ENCODE results near the gene CIDEC.

The CIDEC gene

DNA sequence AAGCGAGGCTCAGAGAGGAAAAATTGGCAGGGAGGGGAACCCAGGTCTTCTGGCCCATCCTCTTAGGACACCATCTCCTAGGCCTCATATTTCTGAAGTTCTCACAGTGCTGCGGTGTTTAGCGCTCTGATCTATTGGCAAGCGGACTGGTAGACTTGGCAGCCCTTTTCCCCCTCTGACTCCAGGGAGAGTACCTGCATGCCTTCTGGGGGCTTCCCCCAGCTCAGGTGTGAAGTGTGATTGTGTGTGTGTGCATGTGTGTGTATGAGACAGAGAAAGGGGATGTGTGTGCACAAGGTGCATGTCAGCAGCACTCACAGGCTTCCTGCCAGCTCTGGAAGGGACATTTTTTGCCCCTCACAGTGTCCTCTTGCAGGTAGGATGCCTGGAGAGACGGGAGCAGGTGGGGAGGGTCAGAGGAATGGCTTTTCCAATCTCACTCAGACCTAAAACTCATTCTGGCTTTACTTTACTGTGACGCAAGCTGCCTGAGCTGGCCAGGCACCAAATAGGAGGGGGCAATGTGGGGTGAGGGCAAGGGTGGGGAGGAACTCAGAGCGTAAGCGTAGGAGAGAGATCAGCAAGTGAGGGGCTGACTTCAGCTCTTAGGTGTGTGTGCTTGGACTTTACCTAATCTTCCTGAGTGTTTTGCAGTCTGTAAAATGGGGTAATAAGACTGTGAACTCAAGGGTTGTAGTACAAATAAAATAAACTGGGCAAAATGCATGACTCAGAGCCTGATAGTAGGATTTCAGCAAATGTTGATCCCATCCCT, 18.6 kb upstream of the CIDEC start:
- TF ChIP-seq, protein P1, sequence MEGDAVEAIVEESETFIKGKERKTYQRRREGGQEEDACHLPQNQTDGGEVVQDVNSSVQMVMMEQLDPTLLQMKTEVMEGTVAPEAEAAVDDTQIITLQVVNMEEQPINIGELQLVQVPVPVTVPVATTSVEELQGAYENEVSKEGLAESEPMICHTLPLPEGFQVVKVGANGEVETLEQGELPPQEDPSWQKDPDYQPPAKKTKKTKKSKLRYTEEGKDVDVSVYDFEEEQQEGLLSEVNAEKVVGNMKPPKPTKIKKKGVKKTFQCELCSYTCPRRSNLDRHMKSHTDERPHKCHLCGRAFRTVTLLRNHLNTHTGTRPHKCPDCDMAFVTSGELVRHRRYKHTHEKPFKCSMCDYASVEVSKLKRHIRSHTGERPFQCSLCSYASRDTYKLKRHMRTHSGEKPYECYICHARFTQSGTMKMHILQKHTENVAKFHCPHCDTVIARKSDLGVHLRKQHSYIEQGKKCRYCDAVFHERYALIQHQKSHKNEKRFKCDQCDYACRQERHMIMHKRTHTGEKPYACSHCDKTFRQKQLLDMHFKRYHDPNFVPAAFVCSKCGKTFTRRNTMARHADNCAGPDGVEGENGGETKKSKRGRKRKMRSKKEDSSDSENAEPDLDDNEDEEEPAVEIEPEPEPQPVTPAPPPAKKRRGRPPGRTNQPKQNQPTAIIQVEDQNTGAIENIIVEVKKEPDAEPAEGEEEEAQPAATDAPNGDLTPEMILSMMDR (IDR thresholded peaks at IDR 0.05), result no peak

DNA sequence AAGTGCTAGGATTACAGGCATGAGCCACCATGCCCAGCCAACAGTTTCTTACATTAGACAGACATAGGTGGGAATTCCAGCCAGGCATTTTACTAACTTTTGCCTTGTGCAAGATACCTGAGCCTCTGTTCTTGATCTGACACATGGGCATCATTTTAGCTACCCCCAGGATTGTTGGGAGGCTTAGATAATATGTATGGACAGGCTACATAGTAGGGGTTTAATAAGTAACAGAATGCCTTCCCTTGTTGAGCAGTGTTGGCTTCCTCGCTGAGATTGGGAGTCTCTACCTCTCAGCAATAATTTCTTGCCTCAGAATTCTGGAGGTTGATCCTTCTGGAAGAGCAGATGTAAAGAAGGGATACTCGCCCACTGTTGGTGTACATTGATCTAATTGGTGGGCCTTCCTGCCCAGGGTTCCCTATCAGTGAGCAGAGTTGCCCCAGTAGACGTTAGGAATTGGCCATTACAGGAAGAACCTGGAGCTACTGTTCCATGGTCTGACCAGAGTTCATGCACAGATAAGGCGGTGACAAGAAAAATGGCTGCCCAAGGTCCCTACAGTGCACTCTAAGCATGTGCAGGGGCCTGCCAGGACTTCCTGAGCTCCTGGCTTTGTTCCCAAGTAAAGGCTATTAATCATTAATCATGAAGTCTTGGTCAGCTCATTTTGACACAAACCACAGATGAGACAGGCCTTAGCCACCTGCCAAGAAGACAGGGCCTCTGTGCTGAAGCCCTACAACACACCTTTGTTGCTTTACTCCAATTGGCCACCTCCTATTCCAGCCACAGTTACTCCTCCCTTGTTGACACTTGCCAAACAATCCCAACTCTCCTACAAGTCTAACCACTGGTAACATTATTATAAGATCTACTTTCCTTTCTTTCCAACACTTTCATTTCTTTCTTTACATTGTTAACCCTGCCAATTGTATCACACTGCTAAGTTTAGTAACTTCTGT, 17.6 kb upstream of the CIDEC start:
- TF ChIP-seq, protein P1 (IDR thresholded peaks at IDR 0.05), result no peak

DNA sequence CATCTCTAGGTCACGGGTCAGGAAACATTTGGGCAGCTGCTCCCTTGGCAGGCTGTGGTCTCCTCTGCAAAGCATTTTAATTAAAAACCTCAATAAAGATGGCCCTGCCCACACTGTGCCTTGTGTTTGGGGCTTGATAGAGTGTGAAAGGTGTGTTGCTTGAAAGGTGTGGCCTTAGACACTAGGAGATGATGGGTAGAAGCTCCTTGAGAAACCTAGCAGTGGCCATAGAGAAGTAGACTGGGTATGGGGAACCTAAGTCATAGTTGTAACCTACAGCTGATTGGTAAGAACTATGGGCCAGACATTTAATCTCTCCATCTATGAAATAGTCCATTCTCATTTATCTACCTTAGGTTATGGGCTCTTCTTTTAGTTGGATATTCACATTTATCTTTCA, 13.7 kb upstream of the CIDEC start:
- TF ChIP-seq, protein P1 (IDR thresholded peaks at IDR 0.05), result no peak

DNA sequence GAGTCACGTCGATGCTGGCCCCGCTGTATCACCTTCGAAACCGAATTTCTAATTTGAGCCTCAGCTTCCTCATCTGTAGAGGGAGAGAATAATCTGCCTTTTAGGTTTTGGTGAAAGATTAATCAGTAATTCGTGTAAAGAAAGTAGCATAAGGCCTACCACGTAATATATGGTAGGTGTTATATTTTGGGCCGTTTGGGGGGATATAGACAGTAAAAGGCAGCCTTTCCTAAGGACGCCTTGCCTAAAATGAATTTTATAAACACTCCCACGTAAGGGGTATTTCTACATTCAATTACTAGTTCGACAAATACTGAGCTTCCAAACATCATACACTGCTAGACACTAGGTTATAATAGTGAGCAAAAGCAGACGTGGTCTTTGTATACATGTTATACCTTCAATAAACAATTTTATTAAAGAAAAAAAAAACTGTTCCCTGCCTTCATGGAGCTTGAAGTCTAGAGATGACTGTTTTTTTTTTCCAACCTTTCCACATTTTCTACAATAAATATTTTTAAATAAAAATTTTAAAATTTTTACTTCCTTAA, 11.1 kb upstream of the CIDEC start:
- TF ChIP-seq, protein P1 (IDR thresholded peaks at IDR 0.05), result no peak

DNA sequence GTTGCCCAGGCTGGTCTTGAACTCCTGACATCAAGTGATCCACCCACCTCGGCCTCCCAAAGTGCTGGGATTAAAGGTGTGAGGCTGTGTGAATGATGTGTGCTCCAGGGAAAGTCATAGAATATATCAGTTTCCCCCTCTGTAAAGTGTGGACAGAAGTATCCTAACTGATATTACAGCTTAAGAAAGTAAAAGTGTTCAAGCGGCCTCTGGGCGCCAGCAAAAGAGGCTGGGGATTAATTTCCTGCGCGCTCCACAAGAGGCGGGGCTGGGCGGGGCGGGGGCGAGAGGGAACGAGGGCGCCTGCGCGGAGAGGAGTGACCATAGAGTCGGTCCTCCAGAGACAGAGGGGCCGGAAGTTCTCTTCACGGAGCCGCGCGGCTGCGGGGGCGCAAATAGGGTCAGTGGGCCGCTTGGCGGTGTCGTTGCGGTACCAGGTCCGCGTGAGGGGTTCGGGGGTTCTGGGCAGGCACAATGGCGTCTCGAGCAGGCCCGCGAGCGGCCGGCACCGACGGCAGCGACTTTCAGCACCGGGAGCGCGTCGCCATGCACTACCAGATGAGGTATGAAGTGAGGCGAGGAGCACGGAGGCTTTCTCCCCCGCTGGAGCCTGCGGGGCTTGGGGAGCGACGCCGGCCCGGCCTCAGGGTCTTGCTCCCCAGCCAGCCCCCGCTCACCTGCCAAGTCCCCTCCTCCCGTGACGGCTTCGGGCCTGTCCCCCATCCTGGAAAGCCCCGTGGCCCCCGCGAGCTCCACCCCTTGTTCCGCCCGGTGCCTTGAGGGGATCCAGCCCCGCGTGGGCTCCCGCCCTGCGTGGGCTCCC, 10.4 kb upstream of the CIDEC start, which contains the start of gene JAGN1:
Gene JAGN1 (plus strand): TSS at position 362 of the 823 bp plus-strand sequence. CDS start 113 bp downstream, at position 475.
- TF ChIP-seq, protein P1 (IDR thresholded peaks at IDR 0.05), result no peak

DNA sequence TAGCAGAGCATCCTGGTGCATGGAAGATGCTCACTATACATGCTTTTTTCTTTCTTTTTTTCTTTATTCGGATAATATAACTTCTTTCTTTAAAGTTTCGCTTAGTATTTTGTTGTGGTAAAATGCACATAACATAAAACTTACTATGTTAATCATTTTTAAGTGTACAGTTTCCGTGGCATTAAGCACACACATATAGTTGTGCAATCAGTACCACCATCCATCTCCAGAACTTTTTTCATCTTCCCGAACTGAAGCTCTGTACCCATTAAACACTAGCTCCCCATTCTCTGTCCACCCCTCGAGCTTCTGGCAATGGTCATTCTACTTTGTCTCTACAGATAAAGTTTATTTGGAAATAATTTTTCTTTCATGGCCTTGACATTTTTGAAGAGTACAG, 9.4 kb upstream of the CIDEC start:
- TF ChIP-seq, protein P1 (IDR thresholded peaks at IDR 0.05), result no peak

DNA sequence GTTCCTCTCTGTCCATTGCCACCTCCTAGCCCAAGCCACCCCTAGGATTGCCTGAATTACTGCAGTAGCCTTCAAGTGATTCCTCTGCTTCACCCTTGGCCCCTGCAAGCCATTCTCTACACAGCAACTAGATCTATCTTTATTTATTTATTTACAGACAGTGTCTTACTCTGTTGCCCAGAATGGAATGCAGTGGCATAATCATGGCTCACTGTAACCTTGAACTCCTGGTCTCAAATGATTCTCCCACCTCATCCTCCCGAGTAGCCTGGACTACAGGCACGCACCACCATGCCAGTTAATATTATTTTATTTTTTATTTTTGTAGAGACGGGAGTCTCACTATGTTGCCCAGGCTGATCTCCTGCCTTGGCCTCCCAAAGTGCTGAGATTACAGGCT, 8.5 kb upstream of the CIDEC start:
- TF ChIP-seq, protein P1 (IDR thresholded peaks at IDR 0.05), result no peak

Measured in LNCAP (cell line).